GM19395 (cell line): Measurements from ENCODE around the gene NHERF2.

Experiments used
- ATAC-seq: cut with Tn5 transposase; IDR thresholded peaks from one replicate; pipeline ENCODE4 v1.9.1; 2021; ENCODE audit warnings: mild to moderate bottlenecking, moderate library complexity; ENCODE audit not compliant: unreplicated experiment

Gene NHERF2

GRCh38 chr16:1990351-1991134 lies 36.2 kb upstream of the NHERF2 start:
- no peak for ATAC-seq

DNA sequence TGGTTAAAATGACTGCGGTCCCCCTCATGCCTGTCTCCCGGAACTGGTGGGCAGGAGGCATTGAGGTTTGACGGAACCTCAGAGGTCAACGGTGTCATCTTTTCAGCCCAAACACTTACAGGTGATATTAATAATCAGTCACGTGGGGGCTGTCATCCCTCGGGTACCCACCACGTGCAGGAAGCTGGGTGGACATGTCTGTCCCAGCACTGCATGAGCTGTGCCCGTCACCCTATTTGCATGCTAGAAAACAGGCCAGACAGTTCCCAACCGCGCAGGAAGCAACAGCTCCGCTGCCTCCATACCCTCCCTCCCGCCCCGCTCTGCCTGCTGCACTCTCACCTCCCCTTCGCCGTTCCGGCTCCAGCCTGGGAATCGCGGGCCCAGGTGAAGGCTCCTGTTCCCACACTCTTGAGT lies 35.6 kb upstream of the NHERF2 start:
- no peak for ATAC-seq

DNA sequence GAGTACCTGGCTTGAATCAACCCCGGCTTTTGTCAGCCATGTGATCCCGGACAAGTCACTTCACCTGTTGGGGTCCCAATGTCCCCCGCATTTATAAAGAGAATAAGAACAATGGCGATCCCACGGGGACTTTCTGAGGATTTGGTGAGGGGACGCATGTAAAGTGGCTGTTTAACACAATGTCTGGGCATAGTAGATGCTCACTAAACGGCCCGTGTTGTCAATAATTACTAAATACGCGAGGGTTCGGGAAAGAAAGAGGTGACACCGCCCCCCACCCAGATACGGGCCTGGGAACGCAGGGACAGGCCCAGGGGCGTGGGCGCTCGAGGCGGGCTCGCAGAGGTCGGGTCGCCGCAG lies 35.1 kb upstream of the NHERF2 start:
- ATAC-seq, result no peak

GRCh38 chr16:1991948-1992703 lies 34.6 kb upstream of the NHERF2 start:
- peak; percentile 52 for ATAC-seq

- no peak for ATAC-seq
These were observed 33.9 kb upstream of the NHERF2 start for GRCh38 chr16:1992704-1993317.

GRCh38 chr16:1993731-1994131 lies 33.0 kb upstream of the NHERF2 start:
- ATAC-seq, result no peak

DNA sequence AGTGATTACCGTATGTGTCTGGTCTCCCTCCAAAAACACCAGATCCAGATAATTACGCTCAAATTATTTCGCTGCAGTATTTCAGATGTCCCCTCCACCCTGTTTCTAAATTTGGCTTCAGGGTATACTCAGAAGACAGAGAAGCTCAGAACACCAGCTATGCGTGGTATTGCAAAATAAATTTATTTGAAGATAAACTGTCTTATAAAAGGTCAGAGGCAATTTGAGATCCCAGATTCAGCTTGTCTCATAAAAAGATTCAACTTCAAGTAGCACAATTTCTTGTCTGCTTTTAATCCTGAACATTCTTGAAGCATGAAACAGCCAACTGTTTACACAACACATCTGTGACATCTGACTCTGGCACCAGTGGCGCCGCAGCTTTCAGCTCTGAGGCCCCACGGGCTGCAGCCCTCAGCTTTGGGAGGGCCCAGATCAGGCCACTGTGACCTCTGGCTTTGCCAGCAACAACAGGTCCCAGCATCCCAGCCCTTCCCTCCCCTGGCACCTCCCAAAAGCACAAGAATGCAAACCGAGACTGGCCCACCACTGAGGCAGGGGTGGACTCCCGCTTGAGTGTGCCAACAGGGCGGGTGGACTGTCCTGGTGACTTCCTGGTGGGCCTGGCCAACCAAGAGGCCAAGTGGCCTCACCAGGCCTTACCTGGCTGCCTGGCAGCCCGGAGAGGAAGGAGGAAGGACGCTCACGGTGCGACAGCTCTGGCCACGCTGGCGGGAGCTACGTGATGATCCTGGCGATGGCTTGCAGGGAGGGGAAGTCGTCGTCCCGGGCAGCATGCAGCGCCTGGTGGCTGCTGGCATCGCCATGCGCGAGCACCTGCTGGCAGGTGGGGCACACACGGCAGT lies 29.0 kb upstream of the NHERF2 start:
- no peak for ATAC-seq

- no peak for ATAC-seq
These were observed 28.3 kb upstream of the NHERF2 start for GRCh38 chr16:1998360-1998835.

DNA sequence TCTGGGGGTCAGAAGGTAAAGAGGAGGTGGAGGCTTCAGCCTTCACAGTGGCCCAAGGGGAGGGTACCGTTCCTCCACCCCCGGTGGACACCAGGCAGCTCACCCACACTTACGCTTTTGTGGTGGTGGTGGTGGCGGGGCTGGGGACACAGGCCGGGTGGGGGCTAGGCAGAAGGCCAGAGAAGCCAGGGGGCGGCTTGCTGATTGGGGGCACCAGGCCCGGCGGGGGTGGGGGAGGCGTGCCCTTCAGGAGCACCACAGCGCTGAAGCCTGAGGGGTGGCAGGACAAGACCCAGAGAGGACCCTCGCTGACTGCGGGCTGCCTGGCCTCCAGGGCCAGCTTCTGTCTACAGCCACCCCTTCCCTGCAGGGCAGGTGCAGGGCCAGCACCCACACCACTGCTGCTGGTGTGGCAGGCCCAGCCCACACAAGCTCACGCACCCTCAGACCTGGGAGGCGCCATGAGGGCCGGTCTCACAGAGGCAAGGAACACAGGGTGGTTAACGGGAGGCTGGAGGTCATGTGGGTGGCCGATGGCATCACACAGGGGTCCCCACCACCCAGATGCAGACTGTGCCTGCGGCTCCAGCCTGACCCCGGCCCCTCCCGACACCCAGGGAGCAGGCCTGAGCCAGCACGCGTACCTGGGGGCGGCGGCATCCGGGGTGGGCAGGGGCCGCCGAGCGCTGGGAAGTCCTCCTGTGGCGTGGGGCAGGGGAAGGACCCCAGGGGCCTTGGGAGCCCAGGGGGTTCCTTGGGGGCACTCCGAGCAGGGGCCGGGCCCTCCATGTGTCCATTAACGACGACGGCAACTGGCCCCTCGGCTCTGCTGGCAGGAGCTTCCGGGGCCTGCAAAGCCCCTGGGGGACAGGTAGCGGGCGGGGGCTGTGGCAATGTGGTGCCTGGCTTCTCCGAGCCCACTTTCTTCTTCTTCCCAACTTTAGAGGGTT lies 27.6 kb upstream of the NHERF2 start:
- ATAC-seq, result no peak

GRCh38 chr16:1999866-2000514 lies 26.7 kb upstream of the NHERF2 start:
- ATAC-seq, result no peak

DNA sequence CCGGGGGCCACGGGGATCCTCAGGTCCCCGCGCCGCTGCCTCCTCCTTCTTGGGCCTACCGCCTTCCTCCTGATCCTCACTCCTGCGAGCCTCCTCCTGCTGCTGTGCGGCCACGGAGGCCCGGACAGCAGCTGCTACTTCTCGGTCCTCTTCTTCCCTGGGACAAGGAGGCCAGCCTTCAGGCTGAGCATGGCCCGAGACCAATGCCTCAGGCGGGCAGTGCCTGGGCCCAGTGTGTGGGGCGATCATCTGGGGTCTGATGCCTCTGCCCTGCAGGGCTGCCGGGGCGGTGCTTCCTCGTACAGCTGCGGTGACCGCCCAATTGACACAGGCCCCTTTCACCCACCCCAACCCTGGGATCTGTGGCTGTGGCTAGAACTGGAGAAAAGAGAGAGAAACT lies 25.7 kb upstream of the NHERF2 start:
- ATAC-seq, result no peak

DNA sequence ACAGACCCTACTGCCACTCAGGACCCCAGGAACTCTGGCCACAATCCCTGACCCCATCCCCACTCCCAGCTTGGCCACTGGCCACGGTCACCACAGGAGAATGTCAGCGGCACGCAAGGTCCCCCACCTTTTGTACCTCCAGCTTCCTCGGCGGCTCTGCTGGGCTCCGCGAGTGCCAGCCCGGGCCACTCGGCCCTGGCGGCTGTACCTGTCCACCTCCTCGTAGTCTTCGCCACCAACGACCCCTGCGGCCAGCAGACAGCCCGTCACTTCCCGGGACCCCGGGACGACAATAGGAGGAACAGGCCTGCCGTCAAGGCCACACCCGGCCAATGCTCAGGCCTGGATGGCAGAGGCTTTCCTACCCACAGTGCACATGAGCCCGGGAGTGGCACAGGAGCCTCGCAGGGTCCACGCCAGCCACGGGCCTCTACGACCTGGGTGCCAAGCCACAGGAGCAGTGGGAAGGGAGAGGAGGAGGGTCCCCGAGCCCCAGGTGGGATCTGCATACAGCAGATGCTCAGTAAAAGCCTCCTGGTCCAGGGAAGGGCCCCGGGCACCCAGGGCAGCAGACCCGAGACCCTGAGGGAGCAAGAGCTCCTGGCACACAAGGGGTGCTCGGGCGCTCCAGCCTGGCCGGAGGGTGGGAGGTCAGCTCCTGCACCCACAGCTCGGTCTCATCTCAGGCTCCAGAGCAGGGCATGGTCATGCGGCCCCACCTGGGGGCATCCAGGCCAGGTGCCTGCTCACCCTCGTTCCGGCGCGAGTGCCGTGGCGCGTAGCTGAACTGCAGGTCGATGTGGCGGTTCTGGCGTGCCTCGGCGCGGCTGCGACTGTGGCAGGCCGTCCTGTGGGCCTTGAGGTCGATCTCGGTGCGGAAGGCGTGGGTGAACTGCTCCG lies 25.0 kb upstream of the NHERF2 start:
- ATAC-seq, result no peak

DNA sequence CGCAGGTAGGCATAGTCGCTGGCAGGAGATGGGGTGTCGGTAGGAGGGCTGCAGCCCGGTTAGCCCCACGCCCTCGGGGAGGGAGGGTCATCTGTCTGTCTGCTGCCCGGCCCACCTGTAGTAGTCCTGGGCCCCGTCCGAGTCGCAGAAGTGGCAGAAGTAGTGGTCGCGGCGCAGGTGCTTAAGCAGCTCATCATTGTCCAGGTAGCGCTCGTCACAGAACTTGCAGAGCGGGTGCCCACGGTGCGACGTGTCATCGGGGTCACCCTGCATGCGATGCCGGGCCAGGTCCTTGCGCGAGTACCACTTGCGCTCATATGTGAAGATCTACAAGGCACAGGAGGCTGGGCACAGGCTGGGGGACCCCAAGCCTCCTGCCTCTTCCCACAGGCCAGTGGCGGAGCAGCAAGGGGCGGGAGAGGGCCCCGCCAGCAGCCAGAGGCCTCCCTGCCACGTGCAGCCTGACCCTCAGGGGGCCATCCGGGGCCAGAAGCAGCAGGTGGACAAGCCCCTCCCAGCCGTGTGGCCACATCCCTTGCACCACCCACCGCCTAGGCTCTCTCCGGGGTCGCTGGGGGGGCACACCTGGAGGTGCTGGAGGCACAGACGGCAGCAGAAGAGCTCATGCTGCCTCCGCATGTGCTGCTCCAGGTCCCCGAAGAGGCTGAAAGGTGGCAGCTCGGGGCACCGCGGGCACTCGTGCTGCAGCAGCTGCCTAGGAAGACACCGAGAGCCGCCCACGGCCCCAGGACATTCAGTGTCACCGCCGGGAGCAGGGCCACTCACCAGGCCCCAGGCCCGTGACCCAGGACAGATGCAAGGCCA lies 24.1 kb upstream of the NHERF2 start:
- no peak for ATAC-seq

- no peak for ATAC-seq
These were observed 23.4 kb upstream of the NHERF2 start for GRCh38 chr16:2003231-2003826.

GRCh38 chr16:2003827-2004641 lies 22.7 kb upstream of the NHERF2 start:
- no peak for ATAC-seq
